HG03045 (cell line): ENCODE data around the gene GTSE1.
"Not testable (repeated sequence)": the region's sequence is repeated elsewhere in the genome, so short reads cannot be mapped to it uniquely, and the experiment has no call there.

ENCODE experiments used
- ATAC-seq: cut with Tn5 transposase; IDR thresholded peaks from one replicate; pipeline ENCODE4 v1.9.1; 2021; ENCODE audit warnings: mild to moderate bottlenecking, moderate library complexity; ENCODE audit not compliant: unreplicated experiment

Gene GTSE1

DNA sequence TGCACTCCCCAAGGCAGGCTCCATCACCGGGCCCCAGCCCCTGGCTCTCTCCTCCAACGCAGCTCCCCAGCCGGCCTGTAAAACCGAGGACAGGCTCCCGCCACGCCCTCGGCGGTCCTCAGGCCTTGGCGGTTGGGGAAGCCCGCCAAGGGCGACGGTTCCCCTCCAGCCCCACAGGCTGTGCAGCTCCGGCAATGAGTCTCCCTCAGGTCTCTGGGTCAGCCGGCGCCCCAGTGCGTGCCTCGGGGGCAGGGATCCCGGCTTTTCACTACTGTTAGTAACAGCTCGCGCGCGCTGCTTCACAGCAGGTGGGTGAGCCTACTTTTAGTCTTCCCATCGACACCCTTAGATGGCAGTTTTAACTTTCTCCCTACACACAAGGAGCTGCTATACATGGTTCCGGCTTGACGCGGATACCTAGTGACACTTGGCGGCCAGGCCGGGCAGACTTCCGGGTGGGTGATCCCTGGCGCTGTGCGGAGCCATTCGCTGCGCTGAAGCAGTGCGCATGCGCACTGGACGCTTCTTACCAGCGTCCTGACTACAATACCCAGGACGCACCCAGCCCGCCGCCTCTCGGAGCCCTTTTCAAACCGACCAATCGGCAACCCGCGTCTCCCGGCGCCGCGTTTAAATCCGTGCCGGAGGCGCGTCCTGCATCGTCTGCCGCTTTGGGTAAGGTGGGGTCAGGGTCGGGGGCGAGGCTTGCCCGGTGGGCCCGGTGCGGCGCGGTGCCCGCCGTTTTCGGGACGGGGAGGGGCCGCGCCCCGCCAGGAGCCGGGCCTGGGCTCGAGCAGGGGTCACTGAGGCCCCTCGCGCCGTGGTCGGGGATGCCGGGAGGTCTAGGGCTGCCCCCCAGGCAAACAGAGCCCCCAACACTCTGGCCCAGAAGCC lies at the start of gene GTSE1:
Gene GTSE1 (plus strand): TSS at position 614 of the 894 bp plus-strand sequence. CDS start 531 bp downstream, outside the sequence.
- peak; percentile 95 for ATAC-seq

DNA sequence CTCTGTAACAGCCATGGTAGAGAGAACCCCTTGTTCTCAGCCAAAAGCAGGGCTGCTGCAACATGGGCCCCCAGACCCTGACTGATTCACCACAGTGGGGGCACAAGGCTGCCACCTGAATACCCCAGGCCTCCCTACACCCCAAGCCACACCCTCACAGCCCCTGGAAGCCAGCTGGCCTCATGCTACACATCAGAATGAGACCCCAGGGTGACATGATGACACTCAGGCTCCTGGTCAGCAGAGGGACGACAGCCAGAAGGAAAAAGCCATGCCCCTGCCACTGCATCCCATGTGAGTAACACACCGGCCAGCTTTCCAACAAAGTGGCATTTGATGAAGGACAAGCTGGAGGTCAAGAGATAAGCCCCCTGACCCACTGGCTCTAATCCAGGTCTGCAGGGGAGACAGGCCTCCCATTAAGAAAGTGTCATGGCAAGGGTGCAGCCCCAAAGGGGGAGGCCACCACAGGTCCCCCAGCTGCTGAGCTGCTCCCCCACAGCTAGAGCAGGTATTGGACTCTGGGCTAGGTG lies 49.2 kb upstream of the GTSE1 start:
- ATAC-seq: no peak

- peak; percentile 76 for ATAC-seq
Observed at GRCh38 chr22:46250035-46250782, 46.5 kb upstream of the GTSE1 start, which contains the start of gene CDPF1. Gene CDPF1, minus strand, starts transcription at chr22:46250293. Its CDS starts 2,009 bp downstream, at chr22:46248284.

DNA sequence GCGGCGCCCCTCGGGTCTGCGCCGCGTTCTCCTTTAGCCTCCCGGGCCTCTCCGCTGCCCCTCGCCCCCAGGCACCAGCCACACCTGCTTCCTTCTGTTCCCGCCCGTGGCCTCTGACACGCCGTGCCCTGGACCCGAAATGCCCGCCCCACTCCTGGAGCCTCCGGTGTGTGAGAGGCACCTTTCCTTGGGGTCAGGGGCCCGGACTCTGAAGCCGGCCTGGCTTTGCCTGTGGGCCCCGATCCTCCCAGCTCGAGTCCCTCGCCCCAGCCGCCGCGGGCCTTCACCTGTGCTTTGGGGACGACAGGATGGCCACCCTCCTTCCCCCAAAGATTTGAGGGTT lies 45.9 kb upstream of the GTSE1 start:
- ATAC-seq: peak; percentile 13

DNA sequence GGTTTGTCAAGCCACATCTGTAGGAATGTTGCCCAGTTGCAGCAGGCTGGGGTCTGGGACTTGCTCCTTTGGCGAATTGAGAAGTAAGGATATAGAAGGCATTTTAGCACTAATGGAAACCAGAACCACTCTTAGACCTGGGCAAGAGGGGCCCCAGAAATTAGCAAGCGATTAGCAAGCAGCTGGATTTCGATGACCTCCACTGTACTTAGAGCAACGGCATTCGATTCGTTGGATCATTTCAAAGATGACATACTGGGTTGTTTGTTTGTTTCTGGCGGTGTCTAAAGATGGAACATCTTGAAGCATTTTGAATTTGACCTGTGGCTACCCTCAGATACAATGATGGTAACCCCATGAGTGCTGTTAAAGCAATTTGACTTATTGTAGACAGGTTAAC lies 45.4 kb upstream of the GTSE1 start:
- no peak for ATAC-seq

DNA sequence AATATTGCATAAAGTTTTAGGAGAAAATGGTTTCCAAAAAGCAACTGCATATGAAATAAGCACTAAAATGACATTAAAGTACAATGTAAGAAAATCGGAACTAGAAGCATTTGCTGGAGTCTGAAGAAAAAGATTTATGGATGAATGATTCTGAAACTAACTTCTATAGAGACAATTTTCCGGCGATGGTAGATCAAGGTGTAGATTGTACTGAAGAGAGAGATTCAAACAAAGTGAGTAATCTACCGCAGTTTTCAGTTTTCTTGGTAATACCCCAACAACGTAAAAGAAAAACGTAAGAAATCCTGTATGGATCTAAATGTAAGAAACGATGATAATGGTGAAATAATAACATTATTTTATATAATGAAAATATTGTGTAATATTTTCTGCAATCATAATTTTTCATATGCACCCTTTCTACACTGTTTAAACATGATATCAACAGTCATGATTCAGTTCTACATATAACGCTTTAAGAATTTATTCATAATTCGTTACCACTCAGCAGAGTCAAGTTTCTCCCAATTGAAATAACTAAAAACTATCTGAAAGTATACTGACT lies 44.8 kb upstream of the GTSE1 start:
- no peak for ATAC-seq

GRCh38 chr22:46256358-46256958 lies 40.2 kb upstream of the GTSE1 start:
- no peak for ATAC-seq

- ATAC-seq: no peak
Observed at GRCh38 chr22:46259374-46259773, 37.3 kb upstream of the GTSE1 start.

DNA sequence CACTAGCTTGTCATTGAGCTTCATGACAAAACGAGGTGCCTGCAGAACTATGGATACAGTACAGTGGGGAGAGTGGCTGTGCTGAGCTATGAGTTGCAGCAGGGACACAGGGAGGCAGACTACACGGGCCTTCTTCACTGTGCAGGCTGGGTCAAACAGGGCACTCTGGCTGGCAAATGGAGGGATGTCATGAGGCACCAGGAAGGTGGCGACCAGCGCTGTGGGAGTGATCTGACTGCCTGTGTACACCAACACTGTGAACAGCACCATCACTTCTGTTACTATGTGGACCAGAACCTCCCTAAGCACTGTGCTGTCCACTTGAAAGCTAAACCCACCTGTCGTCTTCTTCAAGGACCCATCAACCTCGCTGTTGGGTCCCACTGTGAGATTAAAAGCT lies 36.6 kb upstream of the GTSE1 start:
- ATAC-seq: no peak

DNA sequence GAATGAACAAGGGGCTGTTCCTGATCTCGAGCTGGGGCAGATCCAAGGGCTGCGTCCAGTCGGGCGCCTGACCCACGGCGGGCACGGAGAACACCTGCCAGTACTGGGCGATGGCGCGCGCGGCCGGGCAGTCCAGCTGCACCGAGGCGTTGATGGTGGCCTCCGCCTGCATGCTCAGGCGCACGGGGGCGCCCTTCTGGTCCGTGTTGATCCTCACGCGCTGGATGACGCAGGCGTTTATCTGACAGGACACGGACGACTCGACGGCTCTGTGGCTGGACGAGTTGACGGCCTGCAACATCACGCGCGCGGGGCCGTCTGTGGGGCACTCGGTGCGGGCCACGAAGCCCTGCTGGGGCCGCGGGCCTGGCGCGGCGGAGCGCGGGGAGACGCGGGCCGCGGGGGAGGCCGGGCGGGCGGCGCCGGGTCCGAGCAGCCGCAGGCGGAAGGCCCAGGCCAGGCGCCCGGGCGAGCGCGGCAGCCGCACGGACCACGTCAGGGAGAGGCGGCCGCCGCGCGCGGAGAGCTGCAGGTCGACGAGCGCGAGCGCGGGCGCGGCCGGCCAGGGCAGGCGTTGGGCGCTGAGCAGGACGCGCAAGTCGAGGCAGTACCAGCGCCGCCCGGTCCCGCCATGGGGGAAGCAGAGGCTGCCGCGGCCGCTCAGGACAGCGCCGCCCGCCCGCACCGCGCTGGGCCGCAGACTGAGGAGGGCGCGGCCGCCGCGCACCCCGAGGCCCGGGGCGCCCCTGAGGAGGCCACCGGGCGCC lies 34.0 kb upstream of the GTSE1 start:
- ATAC-seq: no peak

DNA sequence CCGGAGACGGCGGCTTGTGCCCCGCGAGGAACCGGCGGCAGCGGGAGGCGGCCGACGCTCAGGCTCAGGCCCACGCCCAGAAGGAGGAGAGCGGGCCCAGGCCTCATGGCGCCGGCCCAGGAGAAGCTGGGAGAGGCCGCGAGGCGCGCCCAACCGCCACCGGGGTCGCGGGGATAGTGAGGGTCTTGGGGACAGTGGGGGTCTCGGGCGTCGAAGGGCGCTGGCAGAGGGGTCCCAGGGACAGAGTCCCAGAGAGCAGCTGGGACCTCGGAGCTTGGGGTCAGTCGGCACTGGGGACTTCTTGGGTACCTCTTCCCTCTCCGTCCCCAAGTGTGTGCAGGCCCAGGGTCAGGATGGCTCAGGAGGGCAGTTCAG lies 33.5 kb upstream of the GTSE1 start, which contains the start of gene PKDREJ:
Gene PKDREJ (minus strand): TSS at position 128 of the 375 bp plus-strand sequence. CDS start 21 bp downstream, at position 107.
- no peak for ATAC-seq

- not testable (repeated sequence) for ATAC-seq
Observed at GRCh38 chr22:46264520-46264919, 32.1 kb upstream of the GTSE1 start.

GRCh38 chr22:46265627-46266026 lies 31.0 kb upstream of the GTSE1 start:
- ATAC-seq: not testable (repeated sequence)

- peak; percentile 72 for ATAC-seq
Observed at GRCh38 chr22:46267431-46268279, 29.0 kb upstream of the GTSE1 start, which contains the start of gene TTC38. Gene TTC38, plus strand, starts transcription at chr22:46268008. Its CDS starts 32 bp downstream, at chr22:46268040.

- ATAC-seq: no peak
Observed at GRCh38 chr22:46269564-46269963, 27.1 kb upstream of the GTSE1 start.

- no peak for ATAC-seq
Observed at GRCh38 chr22:46272196-46272595, 24.5 kb upstream of the GTSE1 start.

DNA sequence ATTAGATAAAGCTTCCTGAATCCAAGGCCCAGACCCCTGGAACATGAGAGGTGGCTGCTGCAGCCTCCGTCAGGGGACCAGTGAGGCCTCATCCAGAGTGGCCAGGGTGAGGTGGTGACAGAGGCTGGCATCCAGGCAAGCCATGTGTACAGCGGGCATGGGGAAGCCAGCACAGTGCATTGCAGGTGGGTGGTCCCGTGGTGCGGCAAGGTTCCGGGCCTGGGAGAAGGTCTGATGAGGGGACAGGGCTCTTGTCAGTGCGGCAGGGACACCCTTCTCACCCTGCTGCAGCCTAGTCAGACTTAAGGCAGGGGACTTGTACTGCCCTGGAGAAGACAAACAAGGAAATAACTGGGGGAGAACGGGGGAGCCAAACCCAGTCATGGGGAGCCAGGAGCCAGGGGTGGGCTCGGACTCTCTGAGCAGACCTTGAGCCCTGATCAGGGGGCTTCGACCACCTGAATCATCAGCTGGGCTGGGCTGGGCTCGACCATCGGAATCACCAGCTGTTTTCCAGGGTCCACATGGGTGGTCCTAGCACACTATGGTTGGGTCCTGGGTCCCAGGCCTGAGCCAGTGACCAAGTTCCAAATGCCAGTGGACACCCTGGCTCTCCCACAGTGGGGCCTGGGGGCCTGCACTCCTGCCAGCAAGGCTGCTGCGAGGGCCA lies 23.8 kb upstream of the GTSE1 start:
- ATAC-seq: no peak

DNA sequence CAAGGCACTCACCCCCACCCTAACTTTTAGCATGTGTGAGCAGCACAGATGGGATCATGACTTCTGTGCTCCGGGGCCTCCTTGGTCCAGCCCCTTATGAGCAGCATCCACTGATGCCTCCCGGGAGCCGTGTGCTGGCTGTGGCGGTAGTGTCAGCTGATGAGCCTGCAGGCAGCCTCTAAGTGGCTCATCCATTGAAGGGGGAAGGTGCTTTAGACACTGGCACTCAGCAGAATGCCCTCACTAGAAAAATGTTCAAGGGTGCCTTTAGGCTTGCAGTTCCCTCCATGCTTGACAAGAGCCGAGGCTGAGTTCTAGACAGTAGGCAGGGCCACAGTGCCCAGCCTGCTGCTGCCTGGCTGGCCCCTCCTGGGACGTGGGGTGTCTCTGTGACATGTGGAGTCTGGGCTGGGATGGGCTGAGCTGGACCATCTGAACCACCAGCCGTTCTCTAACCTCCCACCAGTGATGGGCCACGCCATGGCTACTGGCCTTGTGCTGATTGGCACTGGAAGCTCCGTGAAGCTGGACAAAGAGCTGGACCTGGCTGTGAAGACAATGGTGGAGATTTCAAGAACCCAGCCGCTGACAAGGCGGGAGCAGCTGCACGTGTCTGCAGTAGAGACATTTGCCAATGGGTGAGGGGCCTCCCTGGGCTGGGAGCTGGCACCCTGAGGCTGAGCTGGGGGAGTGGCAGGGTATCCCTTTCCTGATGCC lies 23.1 kb upstream of the GTSE1 start:
- ATAC-seq: no peak
